MM.1S (cell line): ENCODE measurements around the gene CPS1.

Experiments
- CTCF ChIP-seq: fragments of 300-600 bp; sonication (generic); IDR thresholded peaks from 2 replicates; pipeline ENCODE4 v1.5.1; 2016; ENCODE audit warnings: antibody characterized with exemption, low read length, mixed read lengths
- EZH2 ChIP-seq: fragments of 300-600 bp; sonication (generic); optimal IDR thresholded peaks from 2 replicates; pipeline ENCODE3; 2017; ENCODE audit warnings: low read depth, mild to moderate bottlenecking, antibody characterized with exemption, low read length, mixed read lengths

DNA sequence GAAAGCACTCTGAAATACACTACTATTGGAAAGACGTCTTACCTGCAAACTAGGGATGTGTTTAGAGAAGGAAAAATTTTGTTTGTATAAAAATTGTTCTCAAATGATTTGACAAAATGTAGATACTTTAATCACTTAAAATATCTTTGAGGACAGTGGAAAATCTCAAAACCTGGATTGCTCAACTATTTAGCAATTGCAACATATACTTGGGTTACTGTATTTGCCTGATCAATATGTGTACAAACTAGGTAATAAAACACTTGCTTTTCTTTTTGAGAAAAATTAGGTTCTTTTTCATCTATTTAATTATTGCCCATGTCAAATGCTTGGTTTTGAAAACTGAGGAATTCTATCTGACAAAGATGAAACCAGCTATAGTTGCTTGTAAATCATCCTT is 60.9 kb downstream of the CPS1 start:
- TF ChIP-seq CTCF (no peak), EZH2 (no peak)
